IMR-90 (cell line): ENCODE data around the gene PRKN. TPM values are rescaled to one million over a fixed set of nuclear protein-coding genes. Genes with fewer than 3 reads are reported as not detected.

Experiments used
- ATAC-seq: fragments of 200-7000 bp; cut with Tn5 transposase; 2 replicates; pipeline ENCODE4 v1.9.1; 2020; ENCODE audit warnings: low read depth, mild to moderate bottlenecking, moderate library complexity
- BruUV-seq: library from RNA; stranded (reverse); fragments of 400-500 nt; replicated peaks from 2 replicates; lab custom pipeline; 2021; lab: Mats Ljungman, UMichigan
- CTCF ChIA-PET: fragments of 300-600 bp; formaldehyde crosslinking; extraction: SDS; loops from one replicate; lab custom pipeline; 2021; ENCODE audit warnings: antibody characterized with exemption; lab: Yijun Ruan, JAX
- POLR2A ChIA-PET: fragments of 300-600 bp; sonication (Branson Sonifier 250); formaldehyde crosslinking; loops from one replicate; lab custom pipeline; 2022; ENCODE audit warnings: antibody characterized with exemption; ENCODE audit not compliant: unreplicated experiment; lab: Charles Lee
- DNase-seq: peaks from one replicate; pipeline ENCODE4 v3.0.0; 2013
- H2AFZ ChIP-seq: replicated peaks from 2 replicates; pipeline ENCODE3; 2013; ENCODE audit warnings: low read length, mild to moderate bottlenecking; ENCODE audit not compliant: poor library complexity
- H2AK5ac ChIP-seq: 2 replicates; pipeline ENCODE4 v1.6.1; 2013; ENCODE audit warnings: low read depth, low read length, inconsistent platforms
- H2AK9ac ChIP-seq: replicated peaks from 2 replicates; pipeline ENCODE3; 2013; ENCODE audit warnings: mild to moderate bottlenecking, low read depth, low read length, moderate library complexity; ENCODE audit not compliant: poor library complexity
- H2BK120ac ChIP-seq: 2 replicates; pipeline ENCODE4 v1.6.1; 2013; ENCODE audit warnings: low read depth, low read length, inconsistent platforms
- H2BK15ac ChIP-seq: 3 replicates; pipeline ENCODE4 v1.6.1; 2013; ENCODE audit warnings: low read depth, low read length, inconsistent platforms
- H2BK20ac ChIP-seq: 2 replicates; pipeline ENCODE4 v1.6.1; 2013; ENCODE audit warnings: low read depth, mild to moderate bottlenecking, inconsistent platforms, low read length, moderate library complexity
- H2BK5ac ChIP-seq: 2 replicates; pipeline ENCODE4 v1.6.1; 2013; ENCODE audit warnings: mild to moderate bottlenecking, low read depth, low read length, inconsistent platforms; ENCODE audit not compliant: poor library complexity, severe bottlenecking
- H3K14ac ChIP-seq: replicated peaks from 2 replicates; pipeline ENCODE4 v1.6.1; 2013; ENCODE audit warnings: low read depth, low read length, inconsistent platforms
- H3K18ac ChIP-seq: 2 replicates; pipeline ENCODE4 v1.6.1; 2013; ENCODE audit warnings: low read depth, low read length, control low read depth
- H3K23ac ChIP-seq: 2 replicates; pipeline ENCODE4 v1.6.1; 2013; ENCODE audit warnings: low read depth, low read length, inconsistent platforms
- H3K27ac ChIP-seq: 2 replicates; pipeline ENCODE4 v1.5.1; 2013; ENCODE audit warnings: mild to moderate bottlenecking, control low read depth, low read length; ENCODE audit not compliant: insufficient read depth
- H3K27me3 ChIP-seq: 2 replicates; pipeline ENCODE4 v1.6.1; 2013; ENCODE audit warnings: low read length; ENCODE audit not compliant: control insufficient read depth, insufficient read depth
- H3K36me3 ChIP-seq: 2 replicates; pipeline ENCODE4 v1.6.1; 2013; ENCODE audit warnings: low read length, mixed read lengths; ENCODE audit not compliant: control insufficient read depth, insufficient read depth
- H3K4ac ChIP-seq: 2 replicates; pipeline ENCODE4 v1.6.1; 2013; ENCODE audit warnings: low read depth, low read length, inconsistent platforms
- H3K4me1 ChIP-seq: 2 replicates; pipeline ENCODE4 v1.6.1; 2013; ENCODE audit warnings: low read length, mixed read lengths; ENCODE audit not compliant: control insufficient read depth, insufficient read depth
- H3K4me2 ChIP-seq: 2 replicates; pipeline ENCODE4 v1.6.1; 2013; ENCODE audit warnings: low read depth, mild to moderate bottlenecking, control low read depth, low read length, moderate library complexity
- H3K4me3 ChIP-seq: 2 replicates; pipeline ENCODE4 v1.5.1; 2013; ENCODE audit warnings: low read depth, mild to moderate bottlenecking, control low read depth, low read length, moderate library complexity; ENCODE audit not compliant: insufficient read depth
- H3K56ac ChIP-seq: 2 replicates; pipeline ENCODE4 v1.6.1; 2013; ENCODE audit warnings: low read length, inconsistent platforms; ENCODE audit not compliant: insufficient read depth; ENCODE audit errors: extremely low read depth
- H3K79me1 ChIP-seq, 2 experiments: 2 replicates each; pipeline ENCODE4 v1.6.1; 2013; ENCODE audit warnings: low read length in 2 of 2, inconsistent platforms in 1 of 2, low read depth in 1 of 2
- H3K9ac ChIP-seq: 2 replicates; pipeline ENCODE4 v1.6.1; 2013; ENCODE audit warnings: low read depth, low read length, control low read depth
- H3K9me1 ChIP-seq: 2 replicates; pipeline ENCODE4 v1.6.1; 2013; ENCODE audit warnings: low read length, inconsistent platforms; ENCODE audit not compliant: insufficient read depth
- H3K9me3 ChIP-seq: 2 replicates; pipeline ENCODE4 v1.6.1; 2013; ENCODE audit warnings: low read length; ENCODE audit not compliant: control insufficient read depth, insufficient read depth
- H4K20me1 ChIP-seq: 2 replicates; pipeline ENCODE4 v1.6.1; 2013; ENCODE audit warnings: low read length, inconsistent platforms; ENCODE audit not compliant: insufficient read depth
- H4K5ac ChIP-seq: 2 replicates; pipeline ENCODE4 v1.6.1; 2013; ENCODE audit warnings: mild to moderate bottlenecking, low read depth, low read length, control low read depth
- H4K8ac ChIP-seq, 2 experiments: 2 replicates each; pipeline ENCODE4 v1.6.1; 2013; ENCODE audit warnings: low read depth in 2 of 2, low read length in 2 of 2, control low read depth in 1 of 2, inconsistent platforms in 1 of 2
- H4K91ac ChIP-seq: 2 replicates; pipeline ENCODE4 v1.6.1; 2013; ENCODE audit warnings: low read depth, low read length, inconsistent platforms; ENCODE audit not compliant: insufficient read depth
- BHLHE40 ChIP-seq: fragments of 150-350 bp; IDR thresholded peaks from 2 replicates; pipeline ENCODE4 v1.6.1; 2016; ENCODE audit warnings: mild to moderate bottlenecking, low read depth, low read length
- CEBPB ChIP-seq: IDR thresholded peaks from 2 replicates; pipeline ENCODE4 v1.6.1; 2012; ENCODE audit warnings: low read depth, low read length, improper control_type of control experiment
- ELK1 ChIP-seq: fragments of 150-350 bp; IDR thresholded peaks from 2 replicates; pipeline ENCODE4 v1.6.1; 2016; ENCODE audit warnings: low read depth, mild to moderate bottlenecking, low read length, moderate library complexity, borderline replicate concordance
- FOS ChIP-seq: fragments of 150-350 bp; IDR thresholded peaks from 2 replicates; pipeline ENCODE4 v1.6.1; 2016; ENCODE audit warnings: low read depth, low read length
- MAFK ChIP-seq: IDR thresholded peaks from 2 replicates; pipeline ENCODE4 v1.6.1; 2012; ENCODE audit warnings: low read depth, low read length, improper control_type of control experiment
- NFE2L2 ChIP-seq: fragments of 150-350 bp; IDR thresholded peaks from 2 replicates; pipeline ENCODE4 v1.6.1; 2016; ENCODE audit warnings: low read depth, mild to moderate bottlenecking, low read length
- POLR2A ChIP-seq: IDR thresholded peaks from 2 replicates; pipeline ENCODE4 v1.6.1; 2012; ENCODE audit warnings: mild to moderate bottlenecking, low read depth, low read length
- RCOR1 ChIP-seq: IDR thresholded peaks from 2 replicates; pipeline ENCODE4 v1.6.1; 2012; ENCODE audit warnings: mild to moderate bottlenecking, low read length, improper control_type of control experiment; ENCODE audit not compliant: insufficient replicate concordance
- SMC3 ChIP-seq: fragments of 150-350 bp; IDR thresholded peaks from 2 replicates; pipeline ENCODE4 v1.6.1; 2016; ENCODE audit warnings: low read depth, mild to moderate bottlenecking, antibody characterized with exemption, low read length, moderate library complexity
- WGBS, 2 experiments: methylation state at CpG; one replicate each; pipeline versions ENCODE4 v1.1.5 to v1.1.7; 2013; ENCODE audit warnings: missing lambda C conversion rate in 2 of 2; ENCODE audit not compliant: insufficient read length in 1 of 2; ENCODE audit errors: extremely low coverage in 2 of 2; 5-methylcytosine and 5-hydroxymethylcytosine counted together
- dilution Hi-C: fragments of 300-500 bp; cut with HindIII; formaldehyde crosslinking; loops from one replicate; pipeline ENCODE4 v1.14.3; 2018; ENCODE audit warnings: low sequenced_read_pairs; ENCODE audit not compliant: unreplicated experiment
- in situ Hi-C: fragments of 300-500 bp; cut with MboI; formaldehyde crosslinking; loops from 3 replicates; pipeline ENCODE4 v1.14.3; 2019; ENCODE audit warnings: low sequenced_read_pairs, inconsistent platforms, mixed read lengths
- intact Hi-C: fragments of 100-400 bp; cut with micrococcal nuclease; formaldehyde crosslinking; loops from 2 replicates; pipeline ENCODE4 v1.10.0; 2022
- polyA plus RNA-seq, 3 experiments: library from polyadenylated mRNA; depleted of rRNA; stranded (reverse); fragments of >200 nt; gene quantifications; 2 replicates each; pipeline ENCODE4 v1.2.3, GENCODE V29; 2012; ENCODE audit warnings: low replicate concordance in 1 of 3
- total RNA-seq: library from RNA; depleted of rRNA; stranded (reverse); fragments of >200 nt; gene quantifications from 2 replicates; pipeline ENCODE4 v1.2.3, GENCODE V29; 2012
- TF ChIP-seq, protein P1 (sequence below): conservative IDR thresholded peaks from 2 replicates; pipeline ENCODE4 v1.5.1; 2012; ENCODE audit warnings: mild to moderate bottlenecking, low read depth, low read length, improper control_type of control experiment

PRKN gene
- total and polyA plus RNA-seq, 2 of the 4 experiments (the other 2 are of a cell fraction): 0.15 to 0.18 TPM

GRCh38 chr6:162443101-162443500 is 284.5 kb downstream of the PRKN start:
- H3K79me1 ChIP-seq: no peaks in the 10 kb centered on the region
- TF ChIP-seq CEBPB: no peak
- no peak for TF ChIP-seq BHLHE40
- no peak for TF ChIP-seq FOS
- no peak for TF ChIP-seq SMC3
- TF ChIP-seq ELK1: no peak
- no peak for TF ChIP-seq POLR2A
- no peak for TF ChIP-seq RCOR1
- TF ChIP-seq MAFK: no peak
- no peak for TF ChIP-seq NFE2L2
- TF ChIP-seq, protein P1, sequence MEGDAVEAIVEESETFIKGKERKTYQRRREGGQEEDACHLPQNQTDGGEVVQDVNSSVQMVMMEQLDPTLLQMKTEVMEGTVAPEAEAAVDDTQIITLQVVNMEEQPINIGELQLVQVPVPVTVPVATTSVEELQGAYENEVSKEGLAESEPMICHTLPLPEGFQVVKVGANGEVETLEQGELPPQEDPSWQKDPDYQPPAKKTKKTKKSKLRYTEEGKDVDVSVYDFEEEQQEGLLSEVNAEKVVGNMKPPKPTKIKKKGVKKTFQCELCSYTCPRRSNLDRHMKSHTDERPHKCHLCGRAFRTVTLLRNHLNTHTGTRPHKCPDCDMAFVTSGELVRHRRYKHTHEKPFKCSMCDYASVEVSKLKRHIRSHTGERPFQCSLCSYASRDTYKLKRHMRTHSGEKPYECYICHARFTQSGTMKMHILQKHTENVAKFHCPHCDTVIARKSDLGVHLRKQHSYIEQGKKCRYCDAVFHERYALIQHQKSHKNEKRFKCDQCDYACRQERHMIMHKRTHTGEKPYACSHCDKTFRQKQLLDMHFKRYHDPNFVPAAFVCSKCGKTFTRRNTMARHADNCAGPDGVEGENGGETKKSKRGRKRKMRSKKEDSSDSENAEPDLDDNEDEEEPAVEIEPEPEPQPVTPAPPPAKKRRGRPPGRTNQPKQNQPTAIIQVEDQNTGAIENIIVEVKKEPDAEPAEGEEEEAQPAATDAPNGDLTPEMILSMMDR: no peak
- H3K4me3 ChIP-seq: no peak overlapping the region
- H2BK120ac ChIP-seq: no peak overlapping the region
- H3K9ac ChIP-seq: no peak overlapping the region
- dilution Hi-C loops (no loop called here), intact Hi-C loops (no loop called here), in situ Hi-C loops (no loop called here)
- H3K23ac ChIP-seq: no peak overlapping the region
- no peaks in the 10 kb centered on the region for H3K36me3 ChIP-seq
- peak overlapping the region; percentile 50 for H2AK9ac ChIP-seq
- CTCF ChIA-PET: no interaction called here
- H3K4me2 ChIP-seq: no peak overlapping the region
- no peak overlapping the region for H3K4ac ChIP-seq
- no CpG with 5 or more reads among the region's 10 CpGs for WGBS, 2 experiments
- H2BK15ac ChIP-seq: no peak overlapping the region
- H3K4me1 ChIP-seq: no peaks in the 10 kb centered on the region
- H2AK5ac ChIP-seq: no peak overlapping the region
- DNase-seq (no peak), ATAC-seq (no peak)
- no peak overlapping the region for H3K14ac ChIP-seq
- no peaks in the 10 kb centered on the region for H3K9me1 ChIP-seq
- no peaks in the 10 kb centered on the region for H4K20me1 ChIP-seq
- no peak overlapping the region for H2BK5ac ChIP-seq
- POLR2A ChIA-PET: interaction anchor here (0.6 kb wide), 1 partner anchor 325 kb away, joined by 3 read pairs; no protein-coding TSS in a partner anchor
- no peak overlapping the region for H4K5ac ChIP-seq
- no peak overlapping the region for H2AFZ ChIP-seq
- H4K91ac ChIP-seq: no peak overlapping the region
- no peak overlapping the region for H3K27ac ChIP-seq
- no peak overlapping the region for H4K8ac ChIP-seq
- H3K9me3 ChIP-seq: peaks cover 19% of the 10 kb centered on the region
- no peaks in the 10 kb centered on the region for H3K27me3 ChIP-seq
- no peak overlapping the region for H3K56ac ChIP-seq
- H3K18ac ChIP-seq: no peak overlapping the region
- H2BK20ac ChIP-seq: no peak overlapping the region
- BruUV-seq: no TSS peak
